ENCODE measurements around the gene TBK1.

DNA sequence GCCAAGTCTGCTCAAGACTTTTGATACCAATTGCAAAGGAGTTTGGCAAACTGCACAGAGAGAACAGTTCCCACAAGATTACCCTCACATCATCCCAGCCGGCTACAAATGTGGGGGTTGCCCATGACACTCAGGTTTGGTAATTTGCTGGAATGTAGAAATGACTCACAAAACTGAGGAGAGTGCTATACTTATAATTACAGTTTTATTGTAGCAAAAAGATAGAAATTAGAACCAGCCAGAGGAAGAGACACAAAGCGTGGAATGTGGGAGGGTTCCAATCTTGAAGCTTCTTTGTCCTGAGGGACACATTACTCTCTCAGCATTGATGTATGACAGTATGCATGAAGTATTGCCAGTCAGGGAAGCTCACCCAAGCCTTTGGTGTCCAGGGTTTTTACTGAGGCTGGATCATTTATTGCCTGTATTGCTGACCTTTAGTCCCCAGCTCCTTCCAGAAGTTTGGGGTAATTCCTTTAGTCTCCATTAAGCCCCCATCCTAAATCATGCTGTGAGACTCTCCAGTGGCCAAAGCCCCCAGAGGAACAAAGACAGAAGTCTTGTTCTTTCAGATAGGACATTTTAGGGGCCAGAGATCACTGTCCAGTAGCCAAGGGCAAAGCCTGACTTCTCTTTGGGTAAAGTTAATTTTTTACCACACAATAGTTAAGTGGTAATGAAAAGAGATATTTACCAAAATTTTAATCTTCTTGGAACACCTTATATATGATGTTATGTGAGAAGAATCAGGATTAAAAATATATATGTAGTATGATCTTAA lies 9.9 kb downstream of the TBK1 start:
- no peak for TF ChIP-seq POLR2A (IDR thresholded peaks at IDR 0.05)
- TF ChIP-seq, protein P1, sequence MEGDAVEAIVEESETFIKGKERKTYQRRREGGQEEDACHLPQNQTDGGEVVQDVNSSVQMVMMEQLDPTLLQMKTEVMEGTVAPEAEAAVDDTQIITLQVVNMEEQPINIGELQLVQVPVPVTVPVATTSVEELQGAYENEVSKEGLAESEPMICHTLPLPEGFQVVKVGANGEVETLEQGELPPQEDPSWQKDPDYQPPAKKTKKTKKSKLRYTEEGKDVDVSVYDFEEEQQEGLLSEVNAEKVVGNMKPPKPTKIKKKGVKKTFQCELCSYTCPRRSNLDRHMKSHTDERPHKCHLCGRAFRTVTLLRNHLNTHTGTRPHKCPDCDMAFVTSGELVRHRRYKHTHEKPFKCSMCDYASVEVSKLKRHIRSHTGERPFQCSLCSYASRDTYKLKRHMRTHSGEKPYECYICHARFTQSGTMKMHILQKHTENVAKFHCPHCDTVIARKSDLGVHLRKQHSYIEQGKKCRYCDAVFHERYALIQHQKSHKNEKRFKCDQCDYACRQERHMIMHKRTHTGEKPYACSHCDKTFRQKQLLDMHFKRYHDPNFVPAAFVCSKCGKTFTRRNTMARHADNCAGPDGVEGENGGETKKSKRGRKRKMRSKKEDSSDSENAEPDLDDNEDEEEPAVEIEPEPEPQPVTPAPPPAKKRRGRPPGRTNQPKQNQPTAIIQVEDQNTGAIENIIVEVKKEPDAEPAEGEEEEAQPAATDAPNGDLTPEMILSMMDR (IDR thresholded peaks at IDR 0.05): no peak
- TF ChIP-seq EP300 (IDR thresholded peaks at IDR 0.05): no peak
